OCI-LY3 (cell line): Measurements from ENCODE around the gene SEMA6D.

Source experiments
- CTCF ChIP-seq: fragments of 200-600, 300-600 bp; sonication (generic); IDR thresholded peaks from 2 replicates; pipeline ENCODE4 v1.5.1; 2014; ENCODE audit warnings: antibody characterized with exemption, low read length, low read depth
- EZH2phosphoT487 ChIP-seq: fragments of 200-600 bp; shearing (Covaris generic); IDR thresholded peaks from 2 replicates; pipeline ENCODE4 v1.6.1; 2018; ENCODE audit warnings: antibody characterized with exemption, mixed run types, low read depth

GRCh38 chr15:47707391-47707790, 9.9 kb upstream of the SEMA6D start:
- TF ChIP-seq CTCF (no peak), EZH2phosphoT487 (no peak)
